ENCODE results near the gene ARMCX6. TPM values are rescaled to one million over a fixed set of nuclear protein-coding genes. Genes with fewer than 3 reads are reported as not detected.

Gene ARMCX6
- total RNA-seq: 38.4 TPM

GRCh38 chrX:101617211-101618191, at the start of gene ARMCX6:
Gene ARMCX6, minus strand, starts transcription at chrX:101618000. Its CDS starts 1,380 bp downstream, at chrX:101616620.

GRCh38 chrX:101659601-101660063, 41.8 kb upstream of the ARMCX6 start, which contains the start of gene ARMCX2:
Gene ARMCX2, minus strand, starts transcription at chrX:101659850. Its CDS starts 2,262 bp downstream, at chrX:101657588.

Other genes starting within 250 kb of the ARMCX6 start
- 3.1 TPM for gene BTK, start 231.8 kb downstream of the ARMCX6 start, total RNA-seq
- gene RPL36A, start 227.0 kb downstream of the ARMCX6 start, total RNA-seq: 934 TPM
- 18.7 TPM for gene GLA, start 210.1 kb downstream of the ARMCX6 start, total RNA-seq
- 86.1 TPM for gene HNRNPH2, start 209.8 kb downstream of the ARMCX6 start, total RNA-seq
- 23.3 TPM for gene ARMCX4, start 132.5 kb downstream of the ARMCX6 start, total RNA-seq
- 73.6 TPM for gene ARMCX1, start 67.5 kb downstream of the ARMCX6 start, total RNA-seq
- gene ARMCX3, start 5.2 kb upstream of the ARMCX6 start, total RNA-seq: 103 TPM
- 87.9 TPM for gene ARMCX2, start 41.9 kb upstream of the ARMCX6 start, total RNA-seq

Measured in camera-type eye (tissue), 1 donor.